ENCODE data around the gene ACTRT2.
A peak's percentile ranks its signal among the peaks of the same experiment; 100 is the strongest.

Gene ACTRT2

GRCh38 chr1:3069491-3070308 lies 48.4 kb downstream of the ACTRT2 start:
- H3K27me3 ChIP-seq (ENCODE audit: insufficient read depth, insufficient read length): peaks cover 86% of the 10 kb centered on the region
- no peaks in the 10 kb centered on the region for H3K36me3 ChIP-seq (ENCODE audit: insufficient read depth, insufficient read length, low read length)
- peaks cover 5% of the 10 kb centered on the region for H3K4me1 ChIP-seq (ENCODE audit: insufficient read depth, insufficient read length)
- H3K9ac ChIP-seq (ENCODE audit: insufficient read length, low read depth): peak overlapping the region; percentile 21
- peak; percentile 18 for DNase-seq (ENCODE audit: low read depth, low spot score)
- no peak for TF ChIP-seq ZNF274 (IDR thresholded peaks at IDR 0.05; ENCODE audit: low read depth, low read length)
- no peak for TF ChIP-seq SUZ12 (IDR thresholded peaks at IDR 0.05; ENCODE audit: extremely low read depth, insufficient read depth, insufficient read length)
- TF ChIP-seq YY1 (IDR thresholded peaks at IDR 0.05; ENCODE audit: insufficient read depth, insufficient read length): no peak
- H3K9me3 ChIP-seq (ENCODE audit: insufficient read depth, low read length): no peaks in the 10 kb centered on the region
- peak overlapping the region; percentile 42 for H3K4me3 ChIP-seq (ENCODE audit: insufficient read length, low read depth)

- Histone ChIP-seq H3K27me3 (ENCODE audit: insufficient read depth, insufficient read length) (peaks cover 86% of the 10 kb centered on the region), H3K9me3 (ENCODE audit: insufficient read depth, low read length) (no peaks in the 10 kb centered on the region), H3K4me3 (ENCODE audit: insufficient read length, low read depth) (peak overlapping the region; percentile 42), H3K36me3 (ENCODE audit: insufficient read depth, insufficient read length, low read length) (no peaks in the 10 kb centered on the region), H3K9ac (ENCODE audit: insufficient read length, low read depth) (no peak overlapping the region), H3K4me1 (ENCODE audit: insufficient read depth, insufficient read length) (peaks cover 5% of the 10 kb centered on the region)
- TF ChIP-seq YY1 (IDR thresholded peaks at IDR 0.05; ENCODE audit: insufficient read depth, insufficient read length): no peak
- no peak for TF ChIP-seq SUZ12 (IDR thresholded peaks at IDR 0.05; ENCODE audit: extremely low read depth, insufficient read depth, insufficient read length)
- TF ChIP-seq ZNF274 (IDR thresholded peaks at IDR 0.05; ENCODE audit: low read depth, low read length): no peak
- DNase-seq (ENCODE audit: low read depth, low spot score): no peak
Measured at GRCh38 chr1:3070309-3070643, 49.0 kb downstream of the ACTRT2 start.

GRCh38 chr1:3070644-3071564 lies 49.6 kb downstream of the ACTRT2 start:
- Histone ChIP-seq H3K36me3 (ENCODE audit: insufficient read depth, insufficient read length, low read length) (no peaks in the 10 kb centered on the region), H3K9ac (ENCODE audit: insufficient read length, low read depth) (peak overlapping the region; percentile 51), H3K4me3 (ENCODE audit: insufficient read length, low read depth) (peak overlapping the region; percentile 15), H3K27me3 (ENCODE audit: insufficient read depth, insufficient read length) (peaks cover 86% of the 10 kb centered on the region), H3K9me3 (ENCODE audit: insufficient read depth, low read length) (no peaks in the 10 kb centered on the region), H3K4me1 (ENCODE audit: insufficient read depth, insufficient read length) (peaks cover 5% of the 10 kb centered on the region)
- no peak for DNase-seq (ENCODE audit: low read depth, low spot score)
- TF ChIP-seq YY1 (IDR thresholded peaks at IDR 0.05; ENCODE audit: insufficient read depth, insufficient read length) (no peak), SUZ12 (IDR thresholded peaks at IDR 0.05; ENCODE audit: extremely low read depth, insufficient read depth, insufficient read length) (no peak), ZNF274 (IDR thresholded peaks at IDR 0.05; ENCODE audit: low read depth, low read length) (no peak)

GRCh38 chr1:3071565-3072390 lies 50.5 kb downstream of the ACTRT2 start:
- no peak overlapping the region for H3K4me3 ChIP-seq (ENCODE audit: insufficient read length, low read depth)
- no peaks in the 10 kb centered on the region for H3K9me3 ChIP-seq (ENCODE audit: insufficient read depth, low read length)
- H3K27me3 ChIP-seq (ENCODE audit: insufficient read depth, insufficient read length): peaks cover 83% of the 10 kb centered on the region
- H3K4me1 ChIP-seq (ENCODE audit: insufficient read depth, insufficient read length): peaks cover 5% of the 10 kb centered on the region
- TF ChIP-seq YY1 (IDR thresholded peaks at IDR 0.05; ENCODE audit: insufficient read depth, insufficient read length): no peak
- no peak for TF ChIP-seq SUZ12 (IDR thresholded peaks at IDR 0.05; ENCODE audit: extremely low read depth, insufficient read depth, insufficient read length)
- TF ChIP-seq ZNF274 (IDR thresholded peaks at IDR 0.05; ENCODE audit: low read depth, low read length): no peak
- no peak for DNase-seq (ENCODE audit: low read depth, low spot score)
- no peak overlapping the region for H3K9ac ChIP-seq (ENCODE audit: insufficient read length, low read depth)
- no peaks in the 10 kb centered on the region for H3K36me3 ChIP-seq (ENCODE audit: insufficient read depth, insufficient read length, low read length)

Data from NT2/D1 (cell line).